HG03520 (cell line): ENCODE measurements around the gene CASZ1.

Source experiments
- ATAC-seq: cut with Tn5 transposase; IDR thresholded peaks from one replicate; pipeline ENCODE4 v1.9.1; 2021; ENCODE audit warnings: mild to moderate bottlenecking, moderate library complexity; ENCODE audit not compliant: unreplicated experiment

CASZ1 gene

DNA sequence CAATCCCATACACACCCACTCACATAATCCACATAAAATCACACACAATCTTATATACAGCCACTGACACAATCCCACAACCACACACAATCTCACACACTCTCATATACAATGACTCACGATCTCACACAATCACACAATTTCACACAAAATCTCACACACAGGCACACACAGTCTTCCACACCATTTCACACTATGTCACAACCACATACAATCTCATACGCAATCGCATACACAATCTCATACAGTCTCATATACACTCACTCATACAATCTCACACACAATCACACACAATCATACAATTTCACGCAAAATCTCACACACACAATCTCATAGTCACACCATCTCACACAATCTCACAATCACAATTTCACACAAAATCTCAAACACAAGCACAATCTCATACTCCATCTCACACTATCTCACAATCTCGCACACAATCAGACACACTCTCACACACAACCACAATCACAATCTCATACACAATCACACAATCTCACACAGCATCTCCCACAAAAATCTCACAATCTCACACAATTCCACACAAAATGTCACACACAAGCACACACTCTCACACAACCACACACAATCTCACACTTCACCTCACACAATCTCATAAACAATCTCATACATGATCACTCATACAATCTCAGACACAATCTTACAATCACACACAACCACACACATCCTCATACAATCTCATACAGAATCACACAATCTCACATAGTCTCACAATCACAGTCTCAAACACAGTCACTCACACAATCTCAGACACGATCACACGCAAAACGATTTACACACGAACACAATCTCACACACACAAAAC, 18.5 kb downstream of the CASZ1 start:
- ATAC-seq = no peak

DNA sequence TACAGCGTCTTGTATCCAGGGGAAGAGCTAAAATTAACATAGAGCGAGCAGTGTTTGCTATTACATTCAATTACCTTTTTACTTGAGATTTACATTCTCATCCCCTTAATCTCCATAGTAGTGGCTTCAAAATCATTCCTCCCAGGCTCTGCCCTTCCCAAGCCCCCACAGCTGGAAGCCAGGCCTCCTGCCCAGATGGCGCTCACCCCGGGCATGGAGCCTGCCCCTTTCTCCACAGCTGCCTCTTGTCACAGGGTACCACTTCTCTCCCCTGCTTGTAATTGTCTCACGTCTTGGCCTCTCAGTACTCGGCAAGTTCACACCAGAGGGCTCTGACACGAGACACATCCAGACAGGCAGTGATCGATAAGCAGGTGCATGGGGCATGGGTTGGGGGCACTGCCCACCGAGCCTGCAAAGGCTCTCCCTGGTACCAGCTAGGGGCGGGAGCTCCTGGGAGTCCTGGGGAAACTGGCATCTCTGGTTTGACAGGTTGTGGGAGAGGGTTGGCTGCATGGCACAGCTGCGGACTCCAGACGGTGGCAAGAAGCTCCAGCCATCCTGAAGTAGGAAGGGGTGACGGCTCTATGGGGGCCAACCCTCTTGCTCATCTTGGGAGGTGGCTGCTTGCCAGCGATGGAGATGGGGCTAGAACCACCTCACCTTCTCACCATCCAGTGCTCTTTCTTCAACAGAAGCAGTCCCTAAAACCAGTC, 20.1 kb downstream of the CASZ1 start:
- no peak for ATAC-seq

DNA sequence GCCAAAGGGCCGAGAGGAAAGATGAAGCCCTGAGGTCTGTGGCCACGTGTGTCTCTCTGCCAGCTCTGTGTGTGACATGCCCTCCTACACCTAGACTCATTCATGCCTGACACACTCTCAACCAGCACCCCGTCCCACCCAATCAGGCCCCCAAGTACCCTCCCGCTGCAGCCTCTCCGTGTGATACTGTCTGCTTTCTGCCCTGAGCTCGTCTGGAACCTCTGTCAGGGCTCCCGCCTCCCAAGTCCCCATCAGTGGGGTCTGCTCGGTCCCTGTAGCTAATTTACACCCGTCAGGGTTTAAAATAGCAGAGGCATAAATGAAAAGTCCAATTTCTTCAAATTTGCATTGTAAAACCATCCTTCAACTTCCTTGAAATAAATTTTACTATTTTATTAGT, 20.7 kb downstream of the CASZ1 start:
- no peak for ATAC-seq

DNA sequence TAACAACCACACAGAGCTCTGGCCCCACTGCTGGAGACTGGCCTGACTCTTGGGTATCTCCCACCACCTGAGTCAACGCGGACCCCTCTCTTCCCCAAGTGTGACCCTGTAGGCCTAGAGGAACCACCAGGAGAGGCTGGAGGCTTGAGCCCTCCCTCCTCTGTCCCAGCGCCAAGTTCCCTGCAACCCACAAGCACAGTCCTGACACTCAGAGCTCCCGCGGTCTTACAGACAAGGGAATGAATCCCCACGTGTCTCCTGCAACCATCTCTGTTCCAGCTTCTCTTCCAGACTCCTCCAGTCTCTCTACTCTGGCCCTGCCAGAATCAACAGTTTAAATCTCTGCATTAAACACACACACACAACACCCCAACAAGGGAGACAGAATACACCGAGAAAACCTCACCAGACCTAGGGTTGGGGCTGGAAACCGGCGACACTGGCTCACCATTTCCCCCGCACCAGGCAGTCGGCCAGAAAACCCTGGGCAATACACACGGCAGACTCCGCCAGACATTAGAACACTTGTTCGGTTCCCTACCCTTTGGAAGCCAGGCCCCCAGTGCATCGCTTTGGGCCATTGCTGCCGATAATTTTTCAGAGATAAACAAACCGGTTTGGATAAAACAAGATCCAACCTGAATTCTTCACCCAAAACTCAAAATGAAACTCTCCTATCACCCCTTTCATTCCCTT, 21.7 kb downstream of the CASZ1 start:
- no peak for ATAC-seq

DNA sequence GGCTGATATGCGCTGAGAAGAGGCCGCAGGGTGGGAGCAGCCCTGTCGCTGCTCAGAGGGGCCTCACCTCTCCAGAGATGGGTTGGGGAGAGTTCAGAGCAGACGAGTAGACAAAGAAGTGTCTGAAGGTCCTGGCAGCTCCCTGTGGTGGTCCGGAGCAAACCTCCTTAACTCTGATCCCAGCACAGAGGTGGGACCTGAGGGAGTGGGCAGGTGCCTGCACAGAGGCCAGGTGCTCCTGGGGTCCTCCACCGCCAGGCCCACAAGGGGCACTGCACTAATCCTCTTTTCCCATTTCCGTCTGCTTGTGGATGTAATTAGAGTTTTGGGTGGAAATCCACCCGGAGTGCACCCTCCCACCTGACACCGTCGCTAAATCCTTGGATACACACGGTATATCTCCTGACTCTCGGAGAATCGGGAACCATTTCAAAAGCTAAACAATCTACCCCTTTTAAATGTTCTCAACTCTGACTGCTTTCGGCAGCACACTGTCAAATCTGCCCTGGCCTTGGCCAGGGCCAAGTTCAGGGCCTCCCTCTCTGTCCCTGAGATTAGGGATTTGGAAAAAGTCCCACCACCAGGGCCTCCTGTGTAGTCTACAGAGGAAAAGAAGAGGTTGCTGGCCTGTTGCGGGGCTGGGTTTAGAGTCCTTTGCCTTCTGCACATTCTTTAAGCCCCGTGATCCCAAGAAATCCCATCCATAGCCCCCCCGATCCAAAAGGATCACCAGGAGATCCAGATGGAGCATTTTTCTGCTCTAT, 22.4 kb downstream of the CASZ1 start:
- ATAC-seq = no peak

DNA sequence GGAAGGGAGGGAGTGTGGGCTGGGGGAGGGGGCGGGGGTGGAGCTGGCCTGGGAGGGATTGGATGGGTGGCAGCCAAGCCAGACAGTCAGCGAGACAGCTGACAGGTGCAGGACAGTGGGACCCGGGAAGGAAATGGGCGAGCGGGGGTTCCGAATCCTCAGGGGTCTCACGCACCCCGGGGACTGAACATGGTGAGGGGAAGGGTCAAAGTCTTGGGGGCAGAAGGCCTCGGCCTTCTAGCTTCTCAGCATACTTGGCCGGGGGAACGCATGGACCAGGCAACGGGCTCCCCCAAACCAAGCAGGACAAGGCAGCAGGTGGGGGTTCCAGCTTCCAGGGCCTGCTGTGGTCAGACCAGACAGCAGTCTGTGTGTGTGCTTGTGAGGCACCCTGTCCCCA, 23.1 kb downstream of the CASZ1 start:
- no peak for ATAC-seq

DNA sequence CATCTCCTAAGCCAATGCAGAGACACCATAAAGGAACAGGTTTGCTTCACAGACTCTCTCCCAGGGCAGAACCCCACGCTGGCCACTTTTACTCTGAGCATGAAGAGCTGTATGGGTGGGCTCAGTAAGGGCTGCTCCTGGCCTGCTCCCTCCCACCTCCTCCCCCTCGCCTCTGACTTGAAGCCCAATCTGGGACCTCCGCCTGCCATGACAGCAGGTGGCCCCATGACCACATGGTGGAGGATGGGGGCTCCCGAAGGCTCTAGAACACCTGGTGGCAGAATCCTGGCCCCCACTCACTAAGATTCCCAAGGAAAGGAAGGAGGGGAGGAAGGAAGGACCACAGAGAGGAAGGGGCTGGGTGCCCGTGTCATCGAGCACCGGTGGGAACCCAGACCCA, 23.7 kb downstream of the CASZ1 start:
- no peak for ATAC-seq

DNA sequence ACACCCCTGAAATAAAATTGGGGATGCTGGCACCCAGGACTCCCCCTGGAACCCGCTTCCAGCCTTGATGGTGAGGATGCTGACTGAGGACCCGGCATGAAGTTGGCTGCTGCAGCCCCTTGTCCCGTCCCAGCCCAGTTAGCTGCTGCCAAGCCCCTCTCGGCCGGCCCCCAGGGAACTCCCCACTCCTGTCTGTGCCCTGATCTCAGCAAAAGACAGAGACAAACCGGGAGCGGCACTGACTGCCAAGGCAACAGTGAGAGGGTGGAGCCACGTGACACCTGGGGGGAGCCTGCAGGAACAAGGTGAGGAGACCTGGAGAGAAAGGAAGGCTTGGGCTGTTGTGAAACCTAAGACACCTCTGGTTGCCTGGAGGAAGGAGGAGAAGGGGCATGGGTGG, 24.7 kb downstream of the CASZ1 start:
- no peak for ATAC-seq

DNA sequence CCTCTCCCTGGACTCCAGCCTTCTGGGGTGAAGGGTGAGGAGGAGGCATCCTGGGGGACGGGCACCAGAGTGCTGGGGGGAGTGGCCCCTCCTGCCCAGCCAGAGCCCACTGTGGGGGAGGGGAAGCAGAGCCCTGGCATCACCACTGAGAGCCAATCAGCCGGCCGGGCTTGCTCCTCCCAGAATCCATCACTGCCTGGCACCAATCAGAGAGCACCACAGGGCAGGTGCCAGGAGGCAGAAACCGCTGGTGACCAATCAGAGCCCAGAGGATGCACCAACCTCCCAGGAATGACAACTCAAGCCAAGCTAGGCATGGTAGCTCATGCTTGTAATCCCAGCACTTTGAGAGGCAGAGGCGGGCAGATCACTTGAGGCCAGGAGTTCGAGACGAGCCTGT, 27.9 kb downstream of the CASZ1 start:
- ATAC-seq = no peak

DNA sequence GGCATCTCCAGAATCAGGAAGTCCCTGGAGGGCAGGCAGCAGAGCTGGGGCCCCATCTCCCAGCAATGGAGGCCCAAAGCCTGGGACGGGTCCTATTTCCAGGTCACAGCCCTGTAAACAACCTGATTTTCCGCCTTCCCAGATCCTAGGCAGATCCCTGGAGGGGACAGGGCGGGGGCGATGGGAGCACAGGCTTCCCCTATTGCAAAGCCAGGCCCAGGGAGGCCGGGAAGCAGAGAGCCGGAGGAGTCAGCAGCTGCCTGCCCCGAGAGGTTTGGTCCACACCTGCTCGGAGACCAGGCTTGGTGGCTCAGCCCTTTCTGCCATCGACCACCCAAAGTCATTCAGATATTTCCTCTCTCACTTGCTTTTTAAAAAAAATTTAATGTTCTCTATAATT, 29.2 kb downstream of the CASZ1 start:
- no peak for ATAC-seq

DNA sequence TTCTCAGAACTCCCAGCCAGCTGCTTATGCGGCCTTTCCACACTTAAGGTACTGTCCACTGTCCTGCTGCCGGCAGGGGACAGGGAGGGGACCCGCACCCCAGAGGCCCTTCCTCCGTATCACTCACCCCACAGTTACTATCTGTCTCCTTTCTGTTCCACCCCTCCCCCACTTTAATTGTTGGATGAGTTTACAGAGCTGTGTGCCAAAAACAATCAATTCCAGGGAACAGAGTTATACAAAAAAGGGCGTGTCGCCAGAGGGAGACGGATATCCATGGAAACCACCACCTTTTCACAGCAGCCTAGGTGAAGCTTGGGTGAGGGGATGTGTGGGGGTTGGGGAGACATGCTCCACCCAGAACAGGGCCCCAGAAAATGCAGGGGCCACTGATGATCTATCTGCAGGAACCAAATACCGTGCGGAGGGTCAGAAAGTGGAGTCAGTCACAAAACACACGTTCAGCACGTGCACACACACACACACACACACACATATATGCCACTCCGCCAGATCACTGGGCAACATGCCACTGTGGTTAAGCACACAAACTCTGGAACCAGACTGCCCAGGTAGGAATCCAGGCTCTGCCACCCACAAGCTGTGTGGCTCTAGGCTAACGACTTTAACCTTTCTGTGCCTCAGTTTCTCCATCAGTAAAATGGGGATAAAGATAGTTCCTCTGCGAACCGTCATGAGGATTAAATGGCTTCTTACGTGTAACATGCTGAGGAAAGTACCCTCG, 30.5 kb downstream of the CASZ1 start:
- ATAC-seq = no peak

DNA sequence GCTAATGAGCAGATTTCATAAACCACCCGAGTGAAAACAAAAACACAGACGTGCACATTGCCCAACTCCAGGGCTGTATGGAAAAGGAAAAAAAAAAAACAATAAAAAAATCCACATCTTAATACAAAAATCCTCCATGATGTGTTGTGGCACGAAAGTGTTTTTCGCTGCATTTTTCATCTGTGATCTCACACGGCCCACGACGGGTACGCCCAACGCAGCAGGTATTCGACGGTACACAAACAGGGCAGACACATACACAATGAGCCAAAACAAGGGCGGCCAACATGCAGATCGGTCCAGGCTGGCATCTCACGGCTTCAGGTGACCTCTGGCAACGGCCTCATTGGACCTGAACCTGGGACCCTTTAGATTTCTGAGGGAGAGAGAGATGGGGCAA, 31.1 kb downstream of the CASZ1 start:
- no peak for ATAC-seq

DNA sequence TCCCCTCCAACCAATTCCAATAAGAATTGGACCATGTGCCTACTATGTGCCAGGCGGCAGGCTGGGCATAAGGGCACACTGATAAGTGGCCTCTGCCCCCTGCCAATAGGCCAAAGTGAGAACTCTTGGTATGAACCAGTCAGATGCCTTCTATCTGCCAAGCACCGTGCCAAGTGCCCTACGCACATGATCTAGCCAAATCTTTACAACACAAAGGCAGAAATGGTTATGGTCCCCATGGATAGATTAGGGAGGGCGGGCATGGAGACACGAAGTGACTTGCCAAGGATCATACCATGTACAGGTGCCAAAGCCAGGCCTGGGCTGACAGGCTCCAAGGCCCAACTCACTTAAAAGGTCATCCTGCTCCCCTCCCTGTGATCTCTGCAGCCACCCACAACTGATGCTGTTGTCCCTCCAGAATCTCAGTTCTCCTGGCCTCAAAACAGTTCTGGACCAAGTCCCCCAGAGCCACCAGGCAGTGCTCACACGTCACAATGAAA, 32.1 kb downstream of the CASZ1 start:
- ATAC-seq = no peak

DNA sequence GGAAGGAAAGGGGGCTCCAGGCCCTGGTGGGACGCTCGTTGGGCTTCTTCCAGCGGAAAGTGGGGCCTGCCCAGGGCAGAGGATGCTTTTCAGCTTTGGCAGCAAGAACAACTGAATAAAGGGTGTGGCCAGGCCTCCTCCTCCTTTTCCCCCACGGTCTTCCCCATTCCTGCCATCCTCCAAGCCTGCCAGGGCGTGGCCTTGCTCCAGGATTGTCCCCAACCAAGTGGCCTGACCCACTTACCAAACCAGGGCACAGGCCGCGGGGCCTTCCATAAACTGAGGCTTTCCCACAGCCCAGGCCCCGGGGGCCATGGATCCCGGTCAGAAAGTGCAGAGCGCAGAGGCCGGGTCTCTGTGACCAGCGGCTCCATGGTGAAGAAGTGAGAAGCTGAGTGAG, 33.6 kb downstream of the CASZ1 start:
- ATAC-seq = no peak

DNA sequence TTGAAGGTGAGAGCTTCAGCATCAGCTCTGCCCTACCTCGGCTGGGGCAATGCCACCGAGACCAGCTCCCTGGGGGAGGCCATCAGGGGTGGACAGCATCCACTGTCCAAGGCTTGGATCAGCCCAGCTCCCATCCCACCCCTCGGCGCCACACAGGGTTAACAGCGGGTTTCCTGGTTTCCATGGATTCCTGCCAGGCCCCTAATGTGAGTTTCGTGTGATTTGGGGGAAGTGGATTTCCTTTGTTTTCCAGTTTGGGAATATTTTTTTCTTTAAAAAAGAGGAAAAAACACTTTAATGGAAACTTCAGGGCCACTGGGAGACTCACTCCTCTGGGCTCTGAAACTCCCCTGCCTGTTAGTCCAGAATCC, 34.3 kb downstream of the CASZ1 start:
- ATAC-seq = no peak

DNA sequence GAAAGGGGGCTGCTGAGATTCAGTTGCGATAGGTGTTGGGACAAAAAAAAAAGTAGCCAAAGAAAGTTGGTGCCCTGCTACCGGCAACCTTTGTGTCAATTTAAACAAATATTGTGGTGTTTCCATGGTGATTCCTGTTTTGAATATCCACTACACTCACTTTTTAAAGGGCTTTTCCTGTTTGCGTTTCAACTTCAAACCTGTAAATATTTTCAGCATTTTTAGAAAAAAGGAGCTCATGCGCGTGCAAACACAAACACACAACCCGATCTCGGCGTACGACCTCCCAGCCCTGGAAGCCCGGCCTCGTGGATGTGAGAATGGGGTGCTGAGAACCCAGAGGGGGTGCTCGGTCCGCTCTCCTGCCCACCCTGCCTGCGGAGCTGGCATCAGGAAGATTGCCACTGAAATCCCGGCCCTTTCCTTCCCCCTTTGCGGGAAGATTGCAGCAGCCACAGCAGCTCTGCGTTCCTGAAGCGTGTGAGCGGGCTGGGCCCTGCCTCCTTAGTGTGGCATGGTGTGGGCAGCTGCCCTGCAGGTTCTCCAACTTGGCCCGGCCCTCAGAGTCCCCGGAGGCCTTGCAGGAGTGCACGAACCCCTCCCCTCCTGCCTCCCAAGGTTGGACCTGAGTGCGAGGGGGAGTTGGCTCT, 34.8 kb downstream of the CASZ1 start:
- ATAC-seq = no peak

DNA sequence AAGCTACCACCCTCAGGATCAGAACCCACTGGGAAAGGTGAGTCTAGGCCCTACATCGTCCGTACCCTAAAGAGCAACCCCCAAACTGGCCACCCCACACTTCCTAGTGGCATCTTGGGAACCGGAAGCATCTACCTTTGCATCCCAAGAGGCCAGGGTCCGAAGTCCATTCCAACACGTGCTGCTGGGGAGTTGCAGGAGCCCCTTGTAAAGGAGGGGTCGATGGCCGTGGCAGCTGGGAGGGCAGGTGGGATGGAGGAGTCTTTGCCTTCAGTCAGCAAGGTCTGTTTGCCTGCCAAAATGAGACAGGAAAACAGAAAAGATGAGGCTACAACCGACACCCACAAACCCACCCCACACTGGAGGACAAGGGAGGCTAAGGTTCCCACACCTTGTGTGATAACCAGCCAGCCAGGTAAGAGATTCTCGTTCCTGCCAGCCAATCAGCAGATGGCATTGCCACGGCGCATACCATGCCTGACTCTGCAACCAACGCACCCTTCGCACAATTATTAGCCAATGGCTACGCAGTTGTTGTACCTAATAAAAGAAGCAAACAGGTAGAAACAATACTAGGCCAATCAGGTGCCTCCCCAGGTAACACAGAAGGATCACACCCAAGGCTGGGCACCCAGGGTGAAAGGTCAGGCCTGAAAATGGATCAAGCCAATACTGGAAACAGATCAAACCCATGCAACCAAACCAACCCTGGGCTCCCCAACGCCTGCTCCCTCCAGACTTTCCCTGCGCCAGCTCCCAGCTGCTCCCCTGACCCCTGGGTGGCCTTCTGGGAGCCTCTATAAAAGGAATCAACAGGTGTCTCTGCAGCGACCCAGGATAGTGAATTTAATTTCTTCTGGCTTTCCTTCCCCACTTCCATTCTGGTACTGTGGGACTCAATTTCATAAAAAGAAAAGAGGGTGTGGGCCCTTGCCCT, 35.6 kb downstream of the CASZ1 start:
- ATAC-seq = no peak

DNA sequence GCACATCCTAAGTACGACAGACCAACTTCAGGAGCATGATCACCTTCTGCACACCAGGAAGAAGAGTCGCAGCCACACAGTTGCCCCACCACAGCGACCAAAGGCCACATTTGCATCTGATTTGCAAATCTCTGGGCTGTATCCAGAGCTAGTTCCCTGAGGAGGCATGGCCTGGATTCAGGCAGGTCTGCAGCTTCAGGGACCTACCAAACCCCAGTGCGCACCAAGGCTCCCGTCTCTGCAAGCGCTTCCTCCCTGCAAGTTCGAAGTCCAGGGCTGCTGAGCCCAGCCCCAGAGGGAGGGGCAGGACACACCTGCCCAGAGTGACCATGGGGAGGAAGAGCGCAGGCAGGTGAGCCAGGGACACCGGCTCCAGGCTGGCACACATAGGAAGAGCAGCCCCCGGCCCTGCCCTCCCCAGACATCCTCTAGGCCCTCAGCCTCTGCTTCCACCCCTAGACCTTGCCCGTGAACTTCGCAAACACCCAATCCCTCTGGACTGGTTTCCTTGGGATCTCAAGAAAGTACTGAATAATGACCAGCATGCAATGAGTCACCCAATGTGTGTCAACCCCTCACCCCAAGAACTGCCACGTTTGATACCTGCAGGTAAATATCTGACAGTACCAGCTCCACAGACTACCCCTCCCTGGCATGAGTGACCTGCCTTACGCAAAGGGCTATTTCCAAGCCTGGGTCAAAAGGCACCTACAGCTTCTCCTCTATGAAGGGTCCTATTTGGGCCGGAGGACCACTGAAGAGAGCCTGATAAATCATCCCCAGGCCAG, 36.8 kb downstream of the CASZ1 start:
- no peak for ATAC-seq
